Neural progenitor cell (in vitro differentiated cells): ENCODE results near the gene RTRAF. TPM values are rescaled to one million over a fixed set of nuclear protein-coding genes. Genes with fewer than 3 reads are reported as not detected.
A peak's percentile ranks its signal among the peaks of the same experiment; 100 is the strongest.

Experiments
- DNase-seq: peaks from one replicate; pipeline ENCODE4 v3.0.0-alpha.2; 2016; ENCODE audit warnings: low spot score
- H2AFZ ChIP-seq: fragments of 200-600 bp; sonication (generic); replicated peaks from 2 replicates; pipeline ENCODE4 v1.6.1; 2016; ENCODE audit warnings: antibody characterized with exemption
- H3F3A ChIP-seq: fragments of 200-600 bp; sonication (generic); 2 replicates; pipeline ENCODE4 v1.6.1; 2016; ENCODE audit warnings: antibody characterized with exemption, low read depth
- H3K27ac ChIP-seq: fragments of 200-600 bp; sonication (generic); 2 replicates; pipeline ENCODE4 v1.5.1; 2016; ENCODE audit warnings: mild to moderate bottlenecking
- H3K27me3 ChIP-seq: fragments of 200-600 bp; sonication (generic); 2 replicates; pipeline ENCODE4 v1.6.1; 2016; ENCODE audit warnings: mild to moderate bottlenecking, moderate library complexity
- H3K36me3 ChIP-seq: fragments of 200-600 bp; sonication (generic); 2 replicates; pipeline ENCODE4 v1.5.1; 2016
- H3K4me1 ChIP-seq: fragments of 200-600 bp; sonication (generic); 2 replicates; pipeline ENCODE4 v1.6.1; 2016; ENCODE audit warnings: mixed run types
- H3K4me2 ChIP-seq: fragments of 200-600 bp; sonication (generic); 2 replicates; pipeline ENCODE4 v1.6.1; 2016
- H3K4me3 ChIP-seq: fragments of 200-600 bp; sonication (generic); 2 replicates; pipeline ENCODE4 v1.5.1; 2016
- H3K79me2 ChIP-seq: fragments of 200-600 bp; sonication (generic); 2 replicates; pipeline ENCODE4 v1.6.1; 2016; ENCODE audit warnings: low read depth
- H3K9ac ChIP-seq: fragments of 200-600 bp; sonication (generic); 2 replicates; pipeline ENCODE4 v1.6.1; 2016
- H3K9me3 ChIP-seq: fragments of 200-600 bp; sonication (generic); 2 replicates; pipeline ENCODE4 v1.5.1; 2016; ENCODE audit warnings: low read depth
- H4K20me1 ChIP-seq: fragments of 200-600 bp; sonication (generic); 2 replicates; pipeline ENCODE4 v1.6.1; 2016; ENCODE audit warnings: low read depth
- H3K27ac Mint-ChIP-seq: 3 replicates; pipeline ENCODE4 v1.8.0; 2021; ENCODE audit warnings: mixed read lengths
- H3K27me3 Mint-ChIP-seq: 2 replicates; pipeline ENCODE4 v1.8.0; 2022; ENCODE audit warnings: low read depth, mild to moderate bottlenecking, inconsistent platforms, moderate library complexity, mixed read lengths; ENCODE audit not compliant: insufficient read depth
- H3K36me3 Mint-ChIP-seq: 3 replicates; pipeline ENCODE4 v1.8.0; 2021; ENCODE audit warnings: mixed read lengths
- H3K4me1 Mint-ChIP-seq: 3 replicates; pipeline ENCODE4 v1.8.0; 2021; ENCODE audit warnings: mixed read lengths
- H3K4me3 Mint-ChIP-seq: 3 replicates; pipeline ENCODE4 v1.8.0; 2021; ENCODE audit warnings: mild to moderate bottlenecking, moderate library complexity, mixed read lengths
- H3K9me3 Mint-ChIP-seq: 3 replicates; pipeline ENCODE4 v1.8.0; 2020; ENCODE audit warnings: mixed read lengths
- CTCF ChIP-seq: fragments of 200-600 bp; sonication (generic); IDR thresholded peaks from 2 replicates; pipeline ENCODE4 v1.5.1; 2017; ENCODE audit warnings: antibody characterized with exemption, mild to moderate bottlenecking
- EZH2 ChIP-seq: fragments of 200-600 bp; sonication (generic); IDR thresholded peaks from 2 replicates; pipeline ENCODE4 v1.6.1; 2017; ENCODE audit warnings: antibody characterized with exemption, mild to moderate bottlenecking, moderate library complexity
- EZH2phosphoT487 ChIP-seq: fragments of 200-600 bp; sonication (generic); IDR thresholded peaks from 2 replicates; pipeline ENCODE4 v1.6.1; 2017; ENCODE audit warnings: antibody characterized with exemption
- total RNA-seq: library from RNA; depleted of rRNA; stranded (reverse); fragments of >200 nt; gene quantifications from 2 replicates; pipeline ENCODE4 v1.2.3, GENCODE V29; 2015; ENCODE audit warnings: low replicate concordance

Gene RTRAF
- total RNA-seq, 1 donor from 2014 or later: 414 TPM

GRCh38 chr14:52000019-52000582, 10.8 kb downstream of the RTRAF start:
- Histone ChIP-seq H3K36me3 (peaks cover 76% of the 10 kb centered on the region), H3K79me2 (peaks cover 38% of the 10 kb centered on the region)
- TF ChIP-seq CTCF (no peak), EZH2phosphoT487 (no peak), EZH2 (no peak)

GRCh38 chr14:52000696-52001095, 11.3 kb downstream of the RTRAF start:
- no peaks in the 10 kb centered on the region for H3K27me3 Mint-ChIP-seq
- TF ChIP-seq EZH2 (no peak), CTCF (no peak), EZH2phosphoT487 (no peak)
- H3K27ac ChIP-seq: no peak overlapping the region
- H3K4me1 ChIP-seq: peaks cover 13% of the 10 kb centered on the region
- H3K9me3 Mint-ChIP-seq: no peaks in the 10 kb centered on the region
- no peak overlapping the region for H3K9ac ChIP-seq
- H3K27me3 ChIP-seq: no peaks in the 10 kb centered on the region
- peaks cover 74% of the 10 kb centered on the region for H3K36me3 ChIP-seq
- H3F3A ChIP-seq: peaks cover 7% of the 10 kb centered on the region
- no peak overlapping the region for H2AFZ ChIP-seq
- H3K9me3 ChIP-seq: no peaks in the 10 kb centered on the region
- no peak overlapping the region for H3K4me3 ChIP-seq
- H3K4me3 Mint-ChIP-seq: no peak overlapping the region
- no peak overlapping the region for H3K27ac Mint-ChIP-seq
- DNase-seq: no peak
- peaks cover 25% of the 10 kb centered on the region for H4K20me1 ChIP-seq
- peaks cover 37% of the 10 kb centered on the region for H3K79me2 ChIP-seq
- H3K4me2 ChIP-seq: no peak overlapping the region
- peaks cover 31% of the 10 kb centered on the region for H3K36me3 Mint-ChIP-seq
- no peaks in the 10 kb centered on the region for H3K4me1 Mint-ChIP-seq

More at GRCh38 chr14:52000019-52000582, 10.8 kb downstream of the RTRAF start:
- no peak for DNase-seq
- H4K20me1 ChIP-seq: peaks cover 27% of the 10 kb centered on the region
- no peaks in the 10 kb centered on the region for H3K9me3 ChIP-seq
- no peak overlapping the region for H2AFZ ChIP-seq
- no peaks in the 10 kb centered on the region for H3K27me3 ChIP-seq
- H3F3A ChIP-seq: peaks cover 13% of the 10 kb centered on the region
- H3K9me3 Mint-ChIP-seq: no peaks in the 10 kb centered on the region
- peaks cover 13% of the 10 kb centered on the region for H3K4me1 ChIP-seq
- no peaks in the 10 kb centered on the region for H3K4me1 Mint-ChIP-seq
- H3K4me2 ChIP-seq: no peak overlapping the region
- no peak overlapping the region for H3K4me3 Mint-ChIP-seq
- no peaks in the 10 kb centered on the region for H3K27me3 Mint-ChIP-seq
- H3K27ac ChIP-seq: no peak overlapping the region
- H3K4me3 ChIP-seq: no peak overlapping the region
- H3K27ac Mint-ChIP-seq: no peak overlapping the region
- no peak overlapping the region for H3K9ac ChIP-seq
- H3K36me3 Mint-ChIP-seq: peaks cover 32% of the 10 kb centered on the region

GRCh38 chr14:52002542-52002941, 13.2 kb downstream of the RTRAF start:
- H3K79me2 ChIP-seq: peaks cover 19% of the 10 kb centered on the region
- H3K4me1 ChIP-seq: peaks cover 13% of the 10 kb centered on the region
- peaks cover 29% of the 10 kb centered on the region for H3K36me3 Mint-ChIP-seq
- H3K4me2 ChIP-seq: peak overlapping the region; percentile 29
- H3K4me3 ChIP-seq: no peak overlapping the region
- no peaks in the 10 kb centered on the region for H3K9me3 ChIP-seq
- H3K27me3 Mint-ChIP-seq: no peaks in the 10 kb centered on the region
- H3K27ac Mint-ChIP-seq: no peak overlapping the region
- peaks cover 14% of the 10 kb centered on the region for H4K20me1 ChIP-seq
- no peaks in the 10 kb centered on the region for H3K27me3 ChIP-seq
- no peaks in the 10 kb centered on the region for H3K9me3 Mint-ChIP-seq
- H2AFZ ChIP-seq: no peak overlapping the region
- no peaks in the 10 kb centered on the region for H3K4me1 Mint-ChIP-seq
- no peak overlapping the region for H3K27ac ChIP-seq
- no peak for TF ChIP-seq EZH2
- no peak for TF ChIP-seq CTCF
- no peak for TF ChIP-seq EZH2phosphoT487
- peaks cover 56% of the 10 kb centered on the region for H3K36me3 ChIP-seq
- H3K4me3 Mint-ChIP-seq: no peak overlapping the region
- H3K9ac ChIP-seq: no peak overlapping the region
- H3F3A ChIP-seq: peaks cover 3% of the 10 kb centered on the region
- DNase-seq: peak; percentile 30
